Kidney (tissue), 14 donors: ENCODE measurements around the gene ARHGAP8. TPM values are rescaled to one million over a fixed set of nuclear protein-coding genes. Genes with fewer than 3 reads are reported as not detected.

Source experiments
- DNase-seq, 5 donors: peaks; one replicate each; pipeline ENCODE4 v3.0.0-alpha.2; 2013 to 2020
- FAIRE-seq: peaks from 2 replicates; lab custom pipeline; 2012; peaks lifted over from hg19 to GRCh38; lab: Jason Lieb, UNC
- H3K27ac ChIP-seq, 2 donors: one replicate each; pipeline ENCODE4 v1.7.0; 2013; ENCODE audit warnings: low read depth in 2 of 2, low read length in 2 of 2, inconsistent platforms in 1 of 2
- H3K27me3 ChIP-seq: one replicate; pipeline ENCODE4 v1.7.1; 2013; ENCODE audit warnings: low read length, inconsistent platforms; ENCODE audit not compliant: control insufficient read depth, insufficient read depth
- H3K36me3 ChIP-seq, 3 donors: one replicate each; pipeline versions ENCODE4 v1.7.0 to v1.7.1; 2013; ENCODE audit warnings: low read length in 3 of 3, control low read depth in 1 of 3, inconsistent platforms in 1 of 3; ENCODE audit not compliant: insufficient read depth in 3 of 3, control insufficient read depth in 2 of 3
- H3K4me1 ChIP-seq, 3 donors: one replicate each; pipeline versions ENCODE4 v1.7.0 to v1.7.1; 2013; ENCODE audit warnings: low read length in 3 of 3, inconsistent platforms in 1 of 3, low read depth in 1 of 3; ENCODE audit not compliant: control insufficient read depth in 2 of 3, insufficient read depth in 2 of 3
- H3K4me3 ChIP-seq, 3 donors: one replicate each; pipeline versions ENCODE4 v1.7.0 to v1.8.1; 2013; ENCODE audit warnings: low read length in 3 of 3, control low read depth in 1 of 3, inconsistent platforms in 1 of 3
- H3K9ac ChIP-seq, 3 donors: one replicate each; pipeline versions ENCODE4 v1.7.0 to v1.7.1; 2013; ENCODE audit warnings: low read length in 3 of 3, control low read depth in 1 of 3, inconsistent platforms in 1 of 3
- H3K9me3 ChIP-seq, 3 donors: one replicate each; pipeline versions ENCODE4 v1.7.0 to v1.7.1; 2013; ENCODE audit warnings: low read length in 3 of 3, control low read depth in 1 of 3, inconsistent platforms in 1 of 3; ENCODE audit not compliant: control insufficient read depth in 2 of 3, insufficient read depth in 1 of 3
- intact Hi-C: fragments of 100-400 bp; cut with DNase I; formaldehyde crosslinking; loops from one replicate; pipeline ENCODE4 v1.11.1; 2022
- polyA plus RNA-seq: library from polyadenylated mRNA; stranded (reverse); fragments of 350-450 nt; fragmentation: Illumina TruSeq; extraction: RNeasy Lipid Tissue Mini Kit (QIAGEN cat#74804); gene quantifications from one replicate; pipeline ENCODE4 v1.2.3, GENCODE V29; 2014; ENCODE audit warnings: low read depth, low replicate concordance; ENCODE audit not compliant: insufficient read depth
- total RNA-seq: library from RNA; stranded (reverse); fragmentation: NEBNext Ultra II Directional; extraction: Animal tissue kit (Norgen Biotek cat#: 25700); gene quantifications from one replicate; pipeline ENCODE4 v1.2.1, GENCODE V29; 2021
- TF ChIP-seq, protein P1 (sequence below): IDR thresholded peaks from 3 replicates; pipeline ENCODE4 v1.5.1; 2012; ENCODE audit warnings: mild to moderate bottlenecking, moderate library complexity, borderline replicate concordance; ENCODE audit not compliant: insufficient read depth; ENCODE audit errors: extremely low read depth
- donor health status: control.
- donor health status: control.
- donor health status: control.
- donor health status: control.
- donor health status: control.
- donor health status: DM: yes; HTN: yes; CAD: no.
- donor health status: Normal renal cell carcinoma (clear cell type).

Gene ARHGAP8
- total and polyA plus RNA-seq, 2 donors from 2014 or later, result 30.2 to 35.7 TPM

DNA sequence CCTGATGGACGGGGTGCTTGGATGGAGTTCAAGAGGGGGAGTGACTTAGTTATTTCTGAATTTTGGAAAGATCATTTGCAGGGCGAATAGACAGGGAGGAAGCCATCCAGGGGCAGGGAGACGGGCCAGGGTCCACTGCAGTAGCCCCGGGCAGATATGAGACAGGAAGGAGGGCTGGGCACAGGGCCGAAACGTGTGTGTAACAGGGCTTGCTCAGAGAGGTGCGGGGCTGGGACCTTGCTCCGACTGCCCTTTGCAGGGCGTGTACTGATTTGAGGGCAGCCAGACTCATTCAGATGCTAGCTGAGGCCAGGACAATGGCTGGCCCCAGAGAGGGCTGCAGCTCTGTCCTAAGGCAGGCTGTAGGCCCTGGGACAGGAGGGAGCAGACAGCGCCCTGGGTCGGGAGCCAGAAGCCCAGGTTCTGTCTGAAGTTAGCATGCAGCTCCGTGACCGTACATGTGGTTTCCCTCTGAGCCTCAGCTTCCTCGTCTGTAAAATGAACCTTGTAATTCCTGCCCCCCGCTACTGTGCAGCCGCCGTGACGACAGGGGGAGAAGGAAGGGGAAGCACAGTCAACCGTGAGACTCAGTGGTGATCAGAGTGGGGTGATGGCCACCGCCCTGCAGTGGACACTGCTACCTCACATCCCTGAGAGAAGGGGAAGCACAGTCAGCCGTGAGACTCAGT is 154.0 kb downstream of the ARHGAP8 start:
- peak in 1 of 5 donors; percentile 45 for DNase-seq
- H3K4me3 ChIP-seq, result no peak overlapping the region
- no peaks in the 10 kb centered on the region for H3K4me1 ChIP-seq
- no peak overlapping the region for H3K9ac ChIP-seq
- no peaks in the 10 kb centered on the region for H3K27me3 ChIP-seq
- no peaks in the 10 kb centered on the region for H3K36me3 ChIP-seq
- H3K27ac ChIP-seq, result no peak overlapping the region
- peaks cover 0 to 3% (median under 1%) of the 10 kb centered on the region in 3 donors for H3K9me3 ChIP-seq
- intact Hi-C loops, result no loop called here
- no peak for FAIRE-seq
- TF ChIP-seq, protein P1, sequence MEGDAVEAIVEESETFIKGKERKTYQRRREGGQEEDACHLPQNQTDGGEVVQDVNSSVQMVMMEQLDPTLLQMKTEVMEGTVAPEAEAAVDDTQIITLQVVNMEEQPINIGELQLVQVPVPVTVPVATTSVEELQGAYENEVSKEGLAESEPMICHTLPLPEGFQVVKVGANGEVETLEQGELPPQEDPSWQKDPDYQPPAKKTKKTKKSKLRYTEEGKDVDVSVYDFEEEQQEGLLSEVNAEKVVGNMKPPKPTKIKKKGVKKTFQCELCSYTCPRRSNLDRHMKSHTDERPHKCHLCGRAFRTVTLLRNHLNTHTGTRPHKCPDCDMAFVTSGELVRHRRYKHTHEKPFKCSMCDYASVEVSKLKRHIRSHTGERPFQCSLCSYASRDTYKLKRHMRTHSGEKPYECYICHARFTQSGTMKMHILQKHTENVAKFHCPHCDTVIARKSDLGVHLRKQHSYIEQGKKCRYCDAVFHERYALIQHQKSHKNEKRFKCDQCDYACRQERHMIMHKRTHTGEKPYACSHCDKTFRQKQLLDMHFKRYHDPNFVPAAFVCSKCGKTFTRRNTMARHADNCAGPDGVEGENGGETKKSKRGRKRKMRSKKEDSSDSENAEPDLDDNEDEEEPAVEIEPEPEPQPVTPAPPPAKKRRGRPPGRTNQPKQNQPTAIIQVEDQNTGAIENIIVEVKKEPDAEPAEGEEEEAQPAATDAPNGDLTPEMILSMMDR, result no peak

DNA sequence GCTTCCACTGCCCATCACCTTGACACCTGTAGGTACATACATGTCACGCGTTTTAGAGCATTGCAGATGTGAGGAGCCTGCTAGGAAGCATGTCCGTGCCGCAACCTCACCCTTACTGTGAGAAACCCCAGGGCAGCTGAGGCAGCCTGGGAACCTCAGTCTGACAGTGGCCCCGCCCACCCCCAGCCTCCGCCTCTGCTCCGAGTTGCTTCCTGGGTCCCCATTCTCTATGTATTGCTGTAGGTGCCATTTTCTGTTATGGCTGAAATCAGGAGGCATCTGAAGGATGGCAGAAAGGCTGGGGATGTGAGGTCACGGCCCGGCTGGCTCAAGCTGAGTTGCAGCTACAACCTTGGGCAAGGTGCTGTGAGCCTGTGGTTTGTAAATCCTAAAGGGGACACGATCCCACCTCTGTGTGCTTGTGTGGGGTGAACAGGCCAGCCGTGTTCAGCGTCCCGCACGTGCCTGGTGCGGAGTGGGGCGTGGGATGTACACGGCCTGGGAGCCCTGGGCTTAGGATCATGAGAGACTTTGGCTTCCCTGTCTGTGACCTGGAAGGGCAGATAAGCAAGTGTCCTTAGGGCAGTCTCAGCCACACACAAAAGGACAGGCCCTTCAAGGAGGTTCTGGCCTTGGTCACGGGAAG is 154.7 kb downstream of the ARHGAP8 start:
- Histone ChIP-seq H3K27me3 (no peaks in the 10 kb centered on the region), H3K9me3 (no peaks in the 10 kb centered on the region), H3K9ac (no peak overlapping the region), H3K27ac (no peak overlapping the region), H3K4me1 (no peaks in the 10 kb centered on the region), H3K36me3 (no peaks in the 10 kb centered on the region), H3K4me3 (no peak overlapping the region)
- TF ChIP-seq, protein P1, result no peak
- FAIRE-seq, result no peak
- DNase-seq, result peak in 1 of 5 donors; percentile 39
- intact Hi-C loops, result no loop called here

DNA sequence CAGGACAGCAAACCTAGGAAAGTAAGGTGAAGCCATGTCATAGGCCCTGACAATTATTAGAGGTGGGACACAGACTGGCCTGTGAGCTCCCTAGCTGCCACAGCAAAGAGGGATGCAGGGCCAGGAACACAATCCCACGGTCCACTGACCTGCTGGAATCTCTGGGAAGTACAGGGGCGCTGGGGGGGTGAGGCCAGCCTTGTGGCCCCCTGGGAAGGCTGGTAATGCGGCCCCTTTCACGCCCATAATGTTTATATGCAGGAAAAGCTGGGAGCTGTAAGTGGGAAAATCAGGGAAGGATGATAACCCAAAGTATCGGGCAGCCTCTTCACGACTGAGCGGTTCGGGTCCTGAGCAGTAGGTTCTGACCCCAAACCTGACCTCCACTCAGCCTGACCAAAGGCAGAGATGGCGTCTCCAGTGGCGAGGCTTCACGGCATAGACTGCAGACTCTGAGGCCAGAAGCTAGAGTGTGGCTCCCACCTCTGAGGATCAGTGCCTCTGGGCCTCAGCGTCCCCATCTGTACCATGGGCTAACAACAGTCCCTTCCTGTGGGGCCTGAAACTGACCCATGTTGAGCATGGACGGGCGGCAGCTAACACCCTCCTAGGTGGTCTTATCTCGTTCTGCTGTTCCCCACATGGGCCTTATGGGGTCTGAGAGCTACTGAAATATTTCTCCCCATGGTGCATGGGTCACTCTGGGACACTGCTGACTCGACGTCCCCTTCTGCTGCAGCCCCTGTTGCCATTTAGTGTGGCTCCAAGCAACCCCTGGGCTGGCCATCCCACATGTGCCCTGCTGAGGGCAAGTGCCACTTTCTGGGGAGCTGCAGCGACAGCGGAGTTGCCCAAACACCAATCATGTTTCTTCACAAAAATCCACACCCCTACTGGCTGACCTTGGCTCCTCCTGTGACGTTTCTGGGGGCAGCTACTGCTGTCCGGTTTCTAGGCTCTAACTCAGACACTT is 155.7 kb downstream of the ARHGAP8 start:
- no peak for FAIRE-seq
- peak in 1 of 5 donors; percentile 48 for DNase-seq
- H3K4me3 ChIP-seq, result no peak overlapping the region
- no peaks in the 10 kb centered on the region for H3K27me3 ChIP-seq
- no peaks in the 10 kb centered on the region for H3K4me1 ChIP-seq
- intact Hi-C loops, result no loop called here
- H3K36me3 ChIP-seq, result no peaks in the 10 kb centered on the region
- TF ChIP-seq, protein P1, result no peak
- H3K27ac ChIP-seq, result no peak overlapping the region
- H3K9me3 ChIP-seq, result no peaks in the 10 kb centered on the region
- no peak overlapping the region for H3K9ac ChIP-seq
